ENCODE results near the gene JAKMIP2. TPM values are rescaled to one million over a fixed set of nuclear protein-coding genes. Genes with fewer than 3 reads are reported as not detected.
"Not testable (repeated sequence)": the region's sequence is repeated elsewhere in the genome, so short reads cannot be mapped to it uniquely, and the experiment has no call there.

JAKMIP2 gene
- total RNA-seq, 1 experiment from 2014 or later: 39.5 TPM

DNA sequence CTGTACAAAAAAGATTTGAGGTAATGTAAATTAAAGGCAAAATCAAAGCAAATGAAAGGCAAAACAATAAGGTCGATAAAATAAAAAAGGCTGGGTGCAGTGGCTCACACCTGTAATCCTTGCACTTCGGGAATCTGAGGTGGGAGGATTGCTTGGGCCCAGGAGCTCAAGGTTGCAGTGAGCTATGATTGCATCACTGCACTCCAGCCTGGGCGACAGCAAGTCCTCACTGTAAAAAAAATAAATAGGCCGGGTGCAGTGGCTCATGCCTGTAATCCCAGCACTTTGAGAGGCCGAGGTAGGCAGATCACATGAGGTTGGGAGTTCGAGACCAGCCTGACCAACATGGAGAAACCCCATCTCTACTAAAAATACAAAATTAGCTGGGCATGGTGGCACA, 200.3 kb downstream of the JAKMIP2 start:
- H3K27me3 ChIP-seq (ENCODE audit: low read length): not testable (repeated sequence)

DNA sequence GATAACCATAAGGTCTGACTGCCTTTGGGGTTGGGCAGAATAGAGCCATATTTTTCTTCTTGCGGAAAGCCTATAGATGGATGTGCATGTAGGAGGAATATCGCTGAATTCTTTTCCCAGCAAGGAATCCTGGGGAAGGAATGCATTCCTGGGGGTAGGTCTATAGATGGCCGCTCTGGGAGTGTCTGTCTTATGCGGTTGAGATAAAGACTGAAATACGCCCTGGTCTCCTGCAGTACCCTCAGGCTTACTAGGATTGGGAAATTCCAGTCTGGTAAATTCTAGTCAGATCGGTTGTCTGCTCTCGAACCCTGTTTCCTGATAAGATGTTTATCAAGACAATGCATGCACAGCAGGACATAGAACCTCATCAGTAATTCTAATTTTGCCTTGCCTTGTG, 202.1 kb downstream of the JAKMIP2 start:
- H3K4me2 ChIP-seq (ENCODE audit: low read depth, low read length, poor library complexity, severe bottlenecking); H3K27me3 ChIP-seq (ENCODE audit: low read length); H3K27ac ChIP-seq (ENCODE audit: low read length); H3K36me3 ChIP-seq (ENCODE audit: insufficient read depth, low read length); H3K9ac ChIP-seq (ENCODE audit: low read length); H3K79me2 ChIP-seq (ENCODE audit: low read length); H3K9me3 ChIP-seq (ENCODE audit: low read length); H2AFZ ChIP-seq (ENCODE audit: low read length); H4K20me1 ChIP-seq (ENCODE audit: insufficient read depth, low read depth, low read length); H3K4me1 ChIP-seq (ENCODE audit: low read length); DNase-seq; H3K4me3 ChIP-seq (ENCODE audit: low read length); H3K9me2 ChIP-seq (replicated peaks; ENCODE audit: insufficient read depth, low read length): not testable (repeated sequence)

More for the DNA sequence above, 200.3 kb downstream of the JAKMIP2 start:
- H3K79me2 ChIP-seq (ENCODE audit: low read length); H3K9me2 ChIP-seq (replicated peaks; ENCODE audit: insufficient read depth, low read length); H3K4me1 ChIP-seq (ENCODE audit: low read length); H3K9me3 ChIP-seq (ENCODE audit: low read length); H2AFZ ChIP-seq (ENCODE audit: low read length); H4K20me1 ChIP-seq (ENCODE audit: insufficient read depth, low read depth, low read length); H3K36me3 ChIP-seq (ENCODE audit: insufficient read depth, low read length); DNase-seq; H3K27ac ChIP-seq (ENCODE audit: low read length); H3K4me2 ChIP-seq (ENCODE audit: low read depth, low read length, poor library complexity, severe bottlenecking); H3K4me3 ChIP-seq (ENCODE audit: low read length); H3K9ac ChIP-seq (ENCODE audit: low read length): not testable (repeated sequence)

GRCh38 chr5:147578228-147579024, 204.1 kb downstream of the JAKMIP2 start:
- Histone ChIP-seq H3K79me2 (ENCODE audit: low read length) (no peaks in the 10 kb centered on the region), H3K36me3 (ENCODE audit: insufficient read depth, low read length) (no peaks in the 10 kb centered on the region), H2AFZ (ENCODE audit: low read length) (no peak overlapping the region), H3K27me3 (ENCODE audit: low read length) (no peaks in the 10 kb centered on the region), H3K4me2 (ENCODE audit: low read depth, low read length, poor library complexity, severe bottlenecking) (no peak overlapping the region), H3K9me2 (replicated peaks; ENCODE audit: insufficient read depth, low read length) (no peaks in the 10 kb centered on the region), H3K4me3 (ENCODE audit: low read length) (no peak overlapping the region), H3K4me1 (ENCODE audit: low read length) (peaks cover 9% of the 10 kb centered on the region), H3K9me3 (ENCODE audit: low read length) (no peaks in the 10 kb centered on the region), H3K27ac (ENCODE audit: low read length) (no peak overlapping the region), H3K9ac (ENCODE audit: low read length) (no peak overlapping the region), H4K20me1 (ENCODE audit: insufficient read depth, low read depth, low read length) (no peaks in the 10 kb centered on the region)
- DNase-seq: peak; percentile 51

DNA sequence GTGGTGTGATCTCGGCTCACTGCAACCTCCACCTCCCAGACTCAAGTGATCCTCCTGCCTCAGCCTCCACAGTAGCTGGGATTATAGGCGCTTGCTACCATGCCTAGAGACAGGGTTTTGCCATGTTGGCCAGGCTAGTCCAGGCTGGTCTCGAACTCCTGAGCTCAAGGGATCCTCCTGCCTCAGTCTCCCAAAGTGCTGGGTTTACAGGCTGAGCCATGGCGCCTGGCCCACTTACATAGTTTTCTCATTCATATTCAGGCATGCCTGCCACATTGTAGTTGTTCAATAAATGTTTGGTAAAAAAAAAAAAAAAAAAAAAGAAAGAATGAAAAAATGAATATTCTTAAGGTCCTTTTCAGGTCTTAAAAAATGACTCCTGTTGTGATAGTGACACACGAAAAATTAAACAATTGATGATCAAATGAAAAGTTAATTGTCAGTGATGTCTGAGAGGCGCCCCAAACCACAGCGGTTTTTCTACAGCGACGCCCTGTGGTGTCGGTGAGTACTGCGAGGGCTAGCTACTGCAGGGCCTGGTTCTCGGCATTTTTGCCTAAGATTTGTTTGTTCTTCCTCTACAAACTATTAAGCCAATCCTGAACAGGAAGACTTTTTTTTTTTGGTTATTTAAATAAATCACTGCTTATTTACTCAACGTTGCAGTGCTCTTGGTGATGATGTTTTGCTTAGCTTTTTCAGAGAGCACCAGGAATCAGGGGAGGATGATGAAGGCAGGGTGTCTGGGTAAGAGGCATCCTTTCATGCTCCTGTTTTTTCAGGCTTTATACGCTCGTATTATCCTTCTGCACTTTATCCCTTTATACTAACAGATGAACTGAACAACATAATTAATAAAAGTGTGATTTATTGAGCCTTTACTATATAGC, 205.6 kb downstream of the JAKMIP2 start:
- H2AFZ ChIP-seq (ENCODE audit: low read length): 0 out of 2 replicates have a peak overlapping the region, but pooled peaks have one; percentile 31
- no peaks in the 10 kb centered on the region for H3K9me3 ChIP-seq (ENCODE audit: low read length)
- peak; percentile 85 for DNase-seq
- H3K27ac ChIP-seq (ENCODE audit: low read length): no peak overlapping the region
- H3K79me2 ChIP-seq (ENCODE audit: low read length): no peaks in the 10 kb centered on the region
- H3K36me3 ChIP-seq (ENCODE audit: insufficient read depth, low read length): no peaks in the 10 kb centered on the region
- H3K4me2 ChIP-seq (ENCODE audit: low read depth, low read length, poor library complexity, severe bottlenecking): no peak overlapping the region
- no peak overlapping the region for H3K9ac ChIP-seq (ENCODE audit: low read length)
- H3K4me3 ChIP-seq (ENCODE audit: low read length): no peak overlapping the region
- H3K27me3 ChIP-seq (ENCODE audit: low read length): no peaks in the 10 kb centered on the region
- no peaks in the 10 kb centered on the region for H4K20me1 ChIP-seq (ENCODE audit: insufficient read depth, low read depth, low read length)
- H3K9me2 ChIP-seq (replicated peaks; ENCODE audit: insufficient read depth, low read length): no peaks in the 10 kb centered on the region
- H3K4me1 ChIP-seq (ENCODE audit: low read length): peaks cover 19% of the 10 kb centered on the region

DNA sequence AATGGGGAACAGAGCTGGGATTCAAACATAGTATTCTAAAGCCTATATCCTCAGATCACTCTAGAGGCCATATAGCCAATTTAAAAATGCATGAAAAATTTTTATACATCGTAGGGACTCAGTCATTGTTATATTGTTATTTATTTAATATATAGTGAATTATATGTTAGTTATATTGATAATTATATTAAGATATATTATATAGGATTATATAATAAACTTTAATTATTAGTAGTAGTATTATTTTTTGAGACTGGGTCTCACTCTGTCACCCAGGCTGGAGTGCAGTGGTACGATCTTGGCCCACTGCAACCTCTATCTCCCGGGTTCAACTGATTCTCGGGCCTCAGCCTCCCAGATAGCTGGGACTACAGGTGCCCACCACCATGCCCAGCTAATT, 206.9 kb downstream of the JAKMIP2 start:
- Histone ChIP-seq H3K4me3 (ENCODE audit: low read length) (no peak overlapping the region), H3K36me3 (ENCODE audit: insufficient read depth, low read length) (no peaks in the 10 kb centered on the region), H3K4me1 (ENCODE audit: low read length) (peaks cover 19% of the 10 kb centered on the region), H3K4me2 (ENCODE audit: low read depth, low read length, poor library complexity, severe bottlenecking) (no peak overlapping the region), H3K9ac (ENCODE audit: low read length) (no peak overlapping the region), H3K9me2 (replicated peaks; ENCODE audit: insufficient read depth, low read length) (no peaks in the 10 kb centered on the region), H2AFZ (ENCODE audit: low read length) (no peak overlapping the region), H3K79me2 (ENCODE audit: low read length) (no peaks in the 10 kb centered on the region), H4K20me1 (ENCODE audit: insufficient read depth, low read depth, low read length) (no peaks in the 10 kb centered on the region), H3K27me3 (ENCODE audit: low read length) (no peaks in the 10 kb centered on the region), H3K9me3 (ENCODE audit: low read length) (no peaks in the 10 kb centered on the region), H3K27ac (ENCODE audit: low read length) (no peak overlapping the region)
- no peak for DNase-seq

DNA sequence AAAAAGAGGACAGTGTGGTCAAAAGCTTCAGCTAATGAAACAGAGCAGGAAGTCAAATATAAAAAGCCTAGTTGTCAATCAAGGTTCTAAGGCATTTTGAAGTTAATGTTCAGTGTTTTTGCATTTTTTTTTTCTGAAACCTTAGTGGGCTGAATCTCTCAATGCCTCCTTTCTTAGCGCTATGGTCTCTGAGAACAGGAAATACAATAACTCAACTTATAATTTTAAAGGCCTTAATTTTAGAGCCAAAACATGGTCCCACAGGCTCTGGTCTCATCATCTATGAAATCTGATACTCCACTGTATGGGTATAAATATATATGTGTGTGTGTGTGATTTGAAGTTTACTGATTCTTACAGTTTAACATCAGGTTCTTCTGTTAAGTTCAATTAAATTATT, 209.3 kb downstream of the JAKMIP2 start:
- Histone ChIP-seq H3K4me1 (ENCODE audit: low read length) (peaks cover 25% of the 10 kb centered on the region), H3K79me2 (ENCODE audit: low read length) (no peaks in the 10 kb centered on the region), H4K20me1 (ENCODE audit: insufficient read depth, low read depth, low read length) (no peaks in the 10 kb centered on the region), H2AFZ (ENCODE audit: low read length) (no peak overlapping the region), H3K27ac (ENCODE audit: low read length) (no peak overlapping the region), H3K9me2 (replicated peaks; ENCODE audit: insufficient read depth, low read length) (no peaks in the 10 kb centered on the region), H3K4me2 (ENCODE audit: low read depth, low read length, poor library complexity, severe bottlenecking) (peak overlapping the region; percentile 33), H3K36me3 (ENCODE audit: insufficient read depth, low read length) (no peaks in the 10 kb centered on the region), H3K4me3 (ENCODE audit: low read length) (no peak overlapping the region), H3K9me3 (ENCODE audit: low read length) (no peaks in the 10 kb centered on the region), H3K27me3 (ENCODE audit: low read length) (no peaks in the 10 kb centered on the region), H3K9ac (ENCODE audit: low read length) (no peak overlapping the region)
- DNase-seq: no peak

GRCh38 chr5:147568710-147569406, 213.7 kb downstream of the JAKMIP2 start:
- H3K4me1 ChIP-seq (ENCODE audit: low read length): peaks cover 28% of the 10 kb centered on the region
- no peaks in the 10 kb centered on the region for H3K27me3 ChIP-seq (ENCODE audit: low read length)
- no peak overlapping the region for H3K4me2 ChIP-seq (ENCODE audit: low read depth, low read length, poor library complexity, severe bottlenecking)
- no peaks in the 10 kb centered on the region for H3K36me3 ChIP-seq (ENCODE audit: insufficient read depth, low read length)
- no peaks in the 10 kb centered on the region for H3K79me2 ChIP-seq (ENCODE audit: low read length)
- no peak overlapping the region for H2AFZ ChIP-seq (ENCODE audit: low read length)
- no peak overlapping the region for H3K27ac ChIP-seq (ENCODE audit: low read length)
- no peaks in the 10 kb centered on the region for H3K9me3 ChIP-seq (ENCODE audit: low read length)
- no peak for DNase-seq
- no peaks in the 10 kb centered on the region for H4K20me1 ChIP-seq (ENCODE audit: insufficient read depth, low read depth, low read length)
- H3K9ac ChIP-seq (ENCODE audit: low read length): no peak overlapping the region
- no peaks in the 10 kb centered on the region for H3K9me2 ChIP-seq (replicated peaks; ENCODE audit: insufficient read depth, low read length)
- no peak overlapping the region for H3K4me3 ChIP-seq (ENCODE audit: low read length)

Data from Karpas-422 (cell line).